AG04449 (cell line): ENCODE measurements around the gene ROBO2.

ENCODE experiments used
- CTCF ChIA-PET: fragments of 350-600 bp; formaldehyde crosslinking; extraction: SDS; loops from one replicate; lab custom pipeline; 2021; ENCODE audit warnings: antibody characterized with exemption; lab: Yijun Ruan, JAX
- POLR2A ChIA-PET: fragments of 400-600, 350-600 bp; formaldehyde crosslinking; extraction: SDS; loops from one replicate; lab custom pipeline; 2020; ENCODE audit warnings: antibody characterized with exemption, inconsistent platforms; lab: Yijun Ruan, JAX
- DNase-seq: peaks from one replicate; pipeline ENCODE4 v3.0.0-alpha.2; 2010; ENCODE audit warnings: low read depth, low spot score
- H3K4me3 ChIP-seq: 2 replicates; pipeline ENCODE4 v1.5.1; 2011; ENCODE audit warnings: low read depth, mild to moderate bottlenecking, control low read depth, low read length
- TF ChIP-seq, protein P1 (sequence below): IDR thresholded peaks from one replicate; pipeline ENCODE4 v1.5.1; 2011; ENCODE audit warnings: mild to moderate bottlenecking, moderate library complexity, low read length, control low read depth, inconsistent platforms; ENCODE audit not compliant: insufficient read depth; ENCODE audit errors: missing control alignments

ROBO2 gene

DNA sequence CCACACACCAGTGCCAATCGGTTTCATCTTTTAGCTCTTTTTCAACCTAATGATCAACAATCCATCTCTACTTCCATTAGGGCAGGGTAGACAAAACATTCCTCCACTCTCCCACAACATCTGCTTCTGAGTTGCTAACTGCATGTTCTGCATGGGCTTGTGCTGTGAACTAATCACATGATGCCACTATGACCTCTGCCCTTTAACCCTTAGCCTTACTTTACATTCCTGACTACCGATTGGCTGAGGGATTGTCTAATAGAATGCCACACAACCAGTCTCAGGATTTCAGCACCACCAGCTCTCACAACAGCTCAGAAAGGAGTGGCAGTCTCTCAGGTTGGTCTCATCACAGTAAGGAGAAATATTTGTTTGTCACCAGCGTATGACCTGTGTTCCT is 562.8 kb downstream of the ROBO2 start:
- POLR2A ChIA-PET: no interaction called here
- TF ChIP-seq, protein P1, sequence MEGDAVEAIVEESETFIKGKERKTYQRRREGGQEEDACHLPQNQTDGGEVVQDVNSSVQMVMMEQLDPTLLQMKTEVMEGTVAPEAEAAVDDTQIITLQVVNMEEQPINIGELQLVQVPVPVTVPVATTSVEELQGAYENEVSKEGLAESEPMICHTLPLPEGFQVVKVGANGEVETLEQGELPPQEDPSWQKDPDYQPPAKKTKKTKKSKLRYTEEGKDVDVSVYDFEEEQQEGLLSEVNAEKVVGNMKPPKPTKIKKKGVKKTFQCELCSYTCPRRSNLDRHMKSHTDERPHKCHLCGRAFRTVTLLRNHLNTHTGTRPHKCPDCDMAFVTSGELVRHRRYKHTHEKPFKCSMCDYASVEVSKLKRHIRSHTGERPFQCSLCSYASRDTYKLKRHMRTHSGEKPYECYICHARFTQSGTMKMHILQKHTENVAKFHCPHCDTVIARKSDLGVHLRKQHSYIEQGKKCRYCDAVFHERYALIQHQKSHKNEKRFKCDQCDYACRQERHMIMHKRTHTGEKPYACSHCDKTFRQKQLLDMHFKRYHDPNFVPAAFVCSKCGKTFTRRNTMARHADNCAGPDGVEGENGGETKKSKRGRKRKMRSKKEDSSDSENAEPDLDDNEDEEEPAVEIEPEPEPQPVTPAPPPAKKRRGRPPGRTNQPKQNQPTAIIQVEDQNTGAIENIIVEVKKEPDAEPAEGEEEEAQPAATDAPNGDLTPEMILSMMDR: no peak
- CTCF ChIA-PET: no interaction called here
- no peak for DNase-seq
- no peak overlapping the region for H3K4me3 ChIP-seq

DNA sequence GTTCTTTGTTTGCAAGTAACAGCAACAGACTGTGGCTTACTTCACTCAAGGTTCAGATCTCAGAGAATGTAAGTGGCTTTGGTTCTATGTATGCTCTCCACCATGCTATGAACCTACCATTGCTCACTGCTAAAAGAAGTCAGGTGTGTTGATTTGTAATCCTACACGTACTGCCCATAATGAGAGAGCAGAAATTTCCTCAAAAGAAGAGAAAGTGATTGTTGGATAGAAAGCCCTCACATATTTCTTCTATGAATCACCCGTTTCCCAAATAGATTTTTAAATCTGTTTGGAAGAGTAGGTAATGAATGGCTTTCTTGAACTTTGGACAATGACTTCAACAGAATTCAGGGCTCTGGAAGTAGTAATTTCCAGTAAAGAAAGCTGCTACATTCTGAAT is 565.4 kb downstream of the ROBO2 start:
- no peak overlapping the region for H3K4me3 ChIP-seq
- ChIA-PET CTCF (no interaction called here), POLR2A (no interaction called here)
- TF ChIP-seq, protein P1: no peak
- DNase-seq: no peak

DNA sequence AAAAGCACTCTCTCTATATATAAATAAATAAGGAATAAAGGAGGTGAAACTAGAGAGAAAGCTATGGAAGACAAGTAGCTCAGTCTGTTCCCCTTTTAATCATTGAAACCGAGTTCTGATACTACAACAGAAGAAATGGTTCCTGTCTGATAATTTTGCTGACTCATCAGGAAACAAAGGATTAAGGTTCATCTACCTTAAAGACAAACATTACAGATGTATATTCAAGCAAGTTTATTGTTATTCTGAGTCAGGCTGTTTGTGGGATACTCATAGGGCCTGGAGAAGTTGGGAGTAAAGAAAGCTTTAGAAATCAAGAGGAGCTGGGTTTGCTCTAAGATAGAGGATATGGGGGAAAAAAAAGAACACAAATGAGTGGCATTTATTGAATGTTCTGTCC is 566.0 kb downstream of the ROBO2 start:
- TF ChIP-seq, protein P1: no peak
- no peak for DNase-seq
- ChIA-PET POLR2A (no interaction called here), CTCF (no interaction called here)
- no peak overlapping the region for H3K4me3 ChIP-seq

DNA sequence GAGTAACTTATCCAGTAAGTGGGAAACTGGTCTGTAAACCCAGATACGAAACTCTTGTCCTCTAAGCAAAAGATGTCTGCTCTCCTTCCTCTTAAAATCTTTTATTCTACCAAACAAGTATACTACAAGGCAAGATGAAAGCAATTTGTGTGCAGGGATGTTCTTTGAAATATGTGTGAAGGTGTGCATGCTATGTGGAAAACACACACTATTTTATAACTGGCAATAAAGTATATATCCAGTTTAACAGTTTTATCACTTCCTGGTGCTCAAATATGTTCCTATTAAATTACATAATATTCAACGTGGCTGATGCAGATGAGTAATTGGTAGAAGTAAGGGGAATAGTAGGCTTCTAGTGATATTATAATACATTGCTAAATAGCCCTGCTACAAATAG is 566.5 kb downstream of the ROBO2 start:
- CTCF ChIA-PET: no interaction called here

DNA sequence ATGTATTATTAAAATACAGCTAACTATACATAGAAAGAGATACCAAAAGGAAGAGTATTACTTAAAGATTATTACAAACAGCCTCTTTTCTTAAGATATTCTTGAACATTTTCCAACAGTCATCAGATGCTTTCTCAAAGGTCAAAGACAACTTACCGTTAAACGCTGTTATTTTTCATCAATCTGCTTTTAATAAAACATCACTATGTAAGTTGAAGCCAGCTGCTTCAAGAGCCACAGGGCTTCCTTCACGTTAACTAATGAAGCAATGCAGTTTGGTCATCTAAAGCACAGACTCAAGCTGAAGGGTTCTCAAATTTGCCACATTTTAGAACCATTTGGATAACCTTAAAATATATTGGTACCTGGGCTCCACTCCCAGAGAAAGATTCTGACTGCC is 578.8 kb downstream of the ROBO2 start:
- CTCF ChIA-PET: no interaction called here
- TF ChIP-seq, protein P1: no peak
- no peak for DNase-seq
- POLR2A ChIA-PET: no interaction called here
- H3K4me3 ChIP-seq: no peak overlapping the region

More for the DNA sequence above, 566.5 kb downstream of the ROBO2 start:
- POLR2A ChIA-PET: no interaction called here
- TF ChIP-seq, protein P1: no peak
- H3K4me3 ChIP-seq: no peak overlapping the region
- no peak for DNase-seq

DNA sequence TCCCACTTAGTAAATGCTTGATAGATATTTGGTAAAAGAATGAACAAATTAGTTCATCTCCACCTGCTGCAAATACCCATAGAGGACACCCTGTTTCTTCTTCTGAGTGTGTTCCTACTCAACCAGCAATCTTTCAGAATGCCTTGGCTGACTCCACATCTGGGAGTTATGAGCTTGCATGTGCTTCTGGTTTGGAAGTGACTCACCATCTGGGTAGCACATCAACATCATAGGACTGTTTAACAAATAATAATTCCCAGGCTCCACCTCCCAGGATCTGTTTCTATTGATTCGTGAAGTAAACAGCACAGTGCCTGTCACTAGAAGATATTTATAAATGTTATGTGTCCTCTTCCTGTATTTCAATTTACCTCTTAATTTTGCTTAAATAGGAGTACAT is 580.1 kb downstream of the ROBO2 start:
- H3K4me3 ChIP-seq: no peak overlapping the region
- CTCF ChIA-PET: no interaction called here
- DNase-seq: no peak
- POLR2A ChIA-PET: no interaction called here
- TF ChIP-seq, protein P1: no peak
